ENCODE data around the gene MINAR2.

GRCh38 chr5:129724222-129724621 lies 23.7 kb upstream of the MINAR2 start:
- TF ChIP-seq CTCF (IDR thresholded peaks at IDR 0.05) (no peak), POLR2A (IDR thresholded peaks at IDR 0.05; ENCODE audit: low read depth) (no peak), POLR2AphosphoS5 (IDR thresholded peaks at IDR 0.05) (no peak)
